ENCODE data around the gene CEP112.

- TF ChIP-seq, protein P1, sequence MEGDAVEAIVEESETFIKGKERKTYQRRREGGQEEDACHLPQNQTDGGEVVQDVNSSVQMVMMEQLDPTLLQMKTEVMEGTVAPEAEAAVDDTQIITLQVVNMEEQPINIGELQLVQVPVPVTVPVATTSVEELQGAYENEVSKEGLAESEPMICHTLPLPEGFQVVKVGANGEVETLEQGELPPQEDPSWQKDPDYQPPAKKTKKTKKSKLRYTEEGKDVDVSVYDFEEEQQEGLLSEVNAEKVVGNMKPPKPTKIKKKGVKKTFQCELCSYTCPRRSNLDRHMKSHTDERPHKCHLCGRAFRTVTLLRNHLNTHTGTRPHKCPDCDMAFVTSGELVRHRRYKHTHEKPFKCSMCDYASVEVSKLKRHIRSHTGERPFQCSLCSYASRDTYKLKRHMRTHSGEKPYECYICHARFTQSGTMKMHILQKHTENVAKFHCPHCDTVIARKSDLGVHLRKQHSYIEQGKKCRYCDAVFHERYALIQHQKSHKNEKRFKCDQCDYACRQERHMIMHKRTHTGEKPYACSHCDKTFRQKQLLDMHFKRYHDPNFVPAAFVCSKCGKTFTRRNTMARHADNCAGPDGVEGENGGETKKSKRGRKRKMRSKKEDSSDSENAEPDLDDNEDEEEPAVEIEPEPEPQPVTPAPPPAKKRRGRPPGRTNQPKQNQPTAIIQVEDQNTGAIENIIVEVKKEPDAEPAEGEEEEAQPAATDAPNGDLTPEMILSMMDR (IDR thresholded peaks at IDR 0.05) = no peak
- TF ChIP-seq EZH2phosphoT487 (IDR thresholded peaks at IDR 0.05) = no peak
- TF ChIP-seq EZH2 (IDR thresholded peaks at IDR 0.05) = no peak
These were observed 573.4 kb downstream of the CEP112 start for GRCh38 chr17:65618516-65618915.

Measured in neural progenitor cell (in vitro differentiated cells).